ENCODE measurements around the gene ENHO.

DNA sequence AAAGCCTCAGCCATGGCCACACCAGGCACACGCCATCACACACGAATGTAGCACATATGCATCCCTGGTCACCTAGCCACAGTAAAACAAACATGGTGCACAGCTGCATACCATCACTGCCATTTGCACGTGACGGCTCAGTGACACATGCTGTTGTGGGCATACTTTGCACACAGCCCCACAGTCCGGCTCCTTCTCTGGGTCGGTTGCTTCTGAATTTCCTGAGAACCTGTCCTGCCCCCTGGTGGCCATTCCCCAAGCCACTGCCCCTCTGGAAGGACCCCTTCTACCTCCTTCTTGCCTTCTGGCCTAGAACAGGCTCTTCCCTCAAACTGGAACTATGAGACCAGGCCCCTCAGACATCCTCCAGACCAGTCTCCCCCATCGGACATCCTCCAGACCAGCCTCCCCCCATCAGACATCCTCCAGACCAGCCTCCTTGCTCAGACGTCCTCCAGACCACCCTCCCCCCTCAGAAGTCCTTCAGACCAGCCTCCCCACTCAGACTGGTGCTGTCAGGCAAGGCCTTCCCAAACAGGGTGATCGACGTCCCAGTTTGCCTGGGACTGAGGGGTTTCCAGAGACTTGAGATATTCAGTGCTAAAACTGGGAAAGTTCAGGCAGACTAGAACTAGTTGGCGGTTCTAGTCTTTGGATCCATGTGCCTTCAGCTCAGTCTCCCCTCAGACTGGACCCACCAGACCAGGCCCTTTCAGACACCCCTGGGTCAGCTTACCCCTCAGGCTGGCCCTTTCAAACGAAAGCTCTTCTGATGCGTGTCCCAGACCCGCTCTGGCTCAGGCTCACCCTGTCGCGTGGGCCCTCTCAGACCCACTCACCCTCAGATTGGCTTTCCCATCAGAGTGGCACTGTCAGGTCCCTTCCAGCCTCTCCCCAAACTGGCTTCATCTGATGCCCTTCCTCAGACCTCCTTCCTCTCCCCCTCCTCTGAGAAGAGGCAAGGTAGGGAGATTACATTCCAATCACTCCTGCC lies 24.3 kb upstream of the ENHO start:
- TF ChIP-seq CTCF (IDR thresholded peaks at IDR 0.05; ENCODE audit: low read depth, low read length, poor library complexity, severe bottlenecking) (peak; percentile 72), EZH2phosphoT487 (IDR thresholded peaks at IDR 0.05; ENCODE audit: borderline replicate concordance, low read length) (no peak)

Data from DOHH2 (cell line).